ENCODE results near the gene ZNF467.

Gene ZNF467

GRCh38 chr7:149727899-149728476, 45.4 kb downstream of the ZNF467 start:
- no peak for DNase-seq (ENCODE audit: low read depth)

GRCh38 chr7:149727053-149727898, 46.1 kb downstream of the ZNF467 start:
- DNase-seq (ENCODE audit: low read depth), result no peak

- DNase-seq (ENCODE audit: low read depth), result no peak
These were observed 47.5 kb downstream of the ZNF467 start for GRCh38 chr7:149725916-149726315.

- DNase-seq (ENCODE audit: low read depth), result no peak
These were observed 48.0 kb downstream of the ZNF467 start for GRCh38 chr7:149725426-149725821.

GRCh38 chr7:149724661-149725425, 48.5 kb downstream of the ZNF467 start:
- DNase-seq (ENCODE audit: low read depth), result no peak

GRCh38 chr7:149723795-149724495, 49.4 kb downstream of the ZNF467 start:
- no peak for DNase-seq (ENCODE audit: low read depth)

- DNase-seq (ENCODE audit: low read depth), result no peak
These were observed 50.2 kb downstream of the ZNF467 start for GRCh38 chr7:149723082-149723767.

- no peak for DNase-seq (ENCODE audit: low read depth)
These were observed 50.9 kb downstream of the ZNF467 start for GRCh38 chr7:149722356-149722957.

GRCh38 chr7:149721084-149721601, 52.2 kb downstream of the ZNF467 start:
- no peak for DNase-seq (ENCODE audit: low read depth)

- DNase-seq (ENCODE audit: low read depth), result no peak
These were observed 52.9 kb downstream of the ZNF467 start for GRCh38 chr7:149720372-149721083.

- DNase-seq (ENCODE audit: low read depth), result no peak
These were observed 53.5 kb downstream of the ZNF467 start for GRCh38 chr7:149719912-149720335.

- peak; percentile 35 for DNase-seq (ENCODE audit: low read depth)
These were observed 54.1 kb downstream of the ZNF467 start for GRCh38 chr7:149719050-149719899.

- no peak for DNase-seq (ENCODE audit: low read depth)
These were observed 54.7 kb downstream of the ZNF467 start for GRCh38 chr7:149718730-149719049.

- no peak for DNase-seq (ENCODE audit: low read depth)
These were observed 55.9 kb downstream of the ZNF467 start for GRCh38 chr7:149717481-149717880.

GRCh38 chr7:149716932-149717307, 56.5 kb downstream of the ZNF467 start:
- DNase-seq (ENCODE audit: low read depth), result no peak

- no peak for DNase-seq (ENCODE audit: low read depth)
These were observed 57.1 kb downstream of the ZNF467 start for GRCh38 chr7:149716007-149716931.

- no peak for DNase-seq (ENCODE audit: low read depth)
These were observed 57.9 kb downstream of the ZNF467 start for GRCh38 chr7:149715476-149715875.

GRCh38 chr7:149714910-149715471, 58.4 kb downstream of the ZNF467 start:
- no peak for DNase-seq (ENCODE audit: low read depth)

Data from fibroblast of gingiva (primary cell).